Colonic mucosa (tissue), 4 donors: Measurements from ENCODE around the gene GARIN5A. TPM values are rescaled to one million over a fixed set of nuclear protein-coding genes. Genes with fewer than 3 reads are reported as not detected.
"Not testable (repeated sequence)": the region's sequence is repeated elsewhere in the genome, so short reads cannot be mapped to it uniquely, and the experiment has no call there.

Experiments used
- DNase-seq: peaks from one replicate; pipeline ENCODE4 v3.0.0-alpha.2; 2020
- H3K27ac ChIP-seq: fragments of 200-600 bp; one replicate; pipeline ENCODE4 v1.8.0; 2021
- H3K27me3 ChIP-seq: fragments of 200-600 bp; one replicate; pipeline ENCODE4 v1.8.0; 2021
- H3K36me3 ChIP-seq: fragments of 200-600 bp; one replicate; pipeline ENCODE4 v1.8.0; 2021
- H3K4me1 ChIP-seq: fragments of 200-600 bp; one replicate; pipeline ENCODE4 v1.8.0; 2021; ENCODE audit warnings: mild to moderate bottlenecking
- H3K4me3 ChIP-seq: fragments of 200-600 bp; one replicate; pipeline ENCODE4 v1.8.0; 2021
- H3K9ac ChIP-seq, 2 donors: one replicate each; pipeline ENCODE4 v1.7.0; 2013; ENCODE audit warnings: control low read depth in 2 of 2, low read depth in 2 of 2, low read length in 2 of 2
- H3K9me3 ChIP-seq: fragments of 200-600 bp; one replicate; pipeline ENCODE4 v1.8.0; 2021
- CTCF ChIP-seq: fragments of 200-600 bp; IDR thresholded peaks from one replicate; pipeline ENCODE4 v1.8.0; 2022; ENCODE audit warnings: antibody characterized with exemption, mild to moderate bottlenecking
- intact Hi-C: fragments of 100-400 bp; cut with DNase I; formaldehyde crosslinking; loops from one replicate; pipeline ENCODE4 v1.14.1; 2022
- total RNA-seq, 2 donors: library from RNA; stranded (reverse); fragmentation: NEBNext Ultra II Directional in 1 of 2; extraction: Animal tissue kit (Norgen Biotek cat#: 25700) in 1 of 2; gene quantifications; one replicate each; pipeline ENCODE4 v1.2.1, GENCODE V29; 2021
- donor health status: healthy.
- donor health status: DM: no; HTN: no; CAD: no.
- donor health status: DM: no; HTN: no; CAD: no.

GARIN5A gene
- total RNA-seq, 2 donors from 2014 or later, result 2.1 to 4.4 TPM

GRCh38 chr19:50478901-50479715 is 2.5 kb upstream of the GARIN5A start:
- no peak for TF ChIP-seq CTCF
- H3K27me3 ChIP-seq, result no peaks in the 10 kb centered on the region
- H3K4me1 ChIP-seq, result peaks cover 8% of the 10 kb centered on the region
- H3K27ac ChIP-seq, result no peak overlapping the region
- no peaks in the 10 kb centered on the region for H3K9me3 ChIP-seq
- H3K9ac ChIP-seq, result no peak overlapping the region
- no peak overlapping the region for H3K4me3 ChIP-seq
- H3K36me3 ChIP-seq, result peaks cover 9% of the 10 kb centered on the region
- intact Hi-C loops, result no loop called here
- DNase-seq, result no peak

GRCh38 chr19:50477751-50478515 is 1.3 kb upstream of the GARIN5A start:
- no peak for TF ChIP-seq CTCF
- no peak overlapping the region for H3K4me3 ChIP-seq
- H3K36me3 ChIP-seq, result peaks cover 9% of the 10 kb centered on the region
- peaks cover 8% of the 10 kb centered on the region for H3K4me1 ChIP-seq
- no peaks in the 10 kb centered on the region for H3K27me3 ChIP-seq
- DNase-seq, result no peak
- H3K9ac ChIP-seq, result no peak overlapping the region
- H3K9me3 ChIP-seq, result no peaks in the 10 kb centered on the region
- no peak overlapping the region for H3K27ac ChIP-seq
- intact Hi-C loops, result no loop called here

DNA sequence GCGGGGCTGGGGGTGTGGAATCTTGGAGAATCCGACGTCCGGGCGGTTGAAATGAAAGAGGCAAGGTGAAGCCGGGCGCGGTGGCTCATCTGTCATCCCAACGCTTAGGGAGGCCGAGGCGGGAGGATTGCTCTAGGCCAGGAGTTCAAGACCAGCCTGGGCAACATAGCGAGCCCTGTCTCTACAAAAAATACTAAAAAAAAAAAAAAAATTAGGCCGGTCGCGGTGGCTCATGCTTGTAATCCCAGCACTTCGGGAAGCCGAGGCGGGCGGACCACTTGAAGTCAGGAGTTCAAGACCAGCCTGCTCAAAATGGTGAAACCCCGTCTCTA is 225 bp upstream of the GARIN5A start:
- H3K9me3 ChIP-seq, result no peaks in the 10 kb centered on the region
- no peak for TF ChIP-seq CTCF
- no peaks in the 10 kb centered on the region for H3K27me3 ChIP-seq
- intact Hi-C loops, result no loop called here
- H3K4me3 ChIP-seq, result peak overlapping the region; percentile 82
- H3K36me3 ChIP-seq, result peaks cover 9% of the 10 kb centered on the region
- no peak for DNase-seq
- H3K4me1 ChIP-seq, result peaks cover 8% of the 10 kb centered on the region
- peak overlapping the region; percentile 89 to 93 for H3K9ac ChIP-seq
- peak overlapping the region; percentile 70 for H3K27ac ChIP-seq

DNA sequence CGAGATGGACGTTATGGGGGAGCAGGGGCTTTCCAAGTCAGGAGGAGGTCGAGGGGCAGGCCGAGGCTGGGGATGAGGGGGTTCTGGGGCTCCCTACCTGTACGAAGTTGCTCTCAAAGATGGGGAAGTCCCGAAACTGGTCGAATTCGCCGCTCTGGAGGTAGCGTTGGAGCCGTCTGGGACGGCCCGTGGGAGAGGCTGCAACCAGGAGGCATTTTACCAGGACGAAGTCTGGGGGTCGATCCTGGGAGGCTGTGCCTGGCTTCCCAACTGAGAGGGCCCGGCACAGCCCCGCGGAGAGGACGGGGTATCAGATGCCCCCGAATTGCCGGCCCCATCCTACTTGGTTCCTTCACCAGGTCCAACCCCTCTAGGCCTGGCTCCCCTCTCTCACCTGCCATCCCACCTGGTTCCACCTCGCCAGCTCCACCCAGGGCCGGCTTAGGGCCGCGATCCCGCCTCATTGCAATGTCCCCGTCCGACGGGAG is 868 bp downstream of the GARIN5A start:
- TF ChIP-seq CTCF, result no peak
- no peaks in the 10 kb centered on the region for H3K9me3 ChIP-seq
- H3K36me3 ChIP-seq, result peaks cover 4% of the 10 kb centered on the region
- no peak for DNase-seq
- H3K27me3 ChIP-seq, result no peaks in the 10 kb centered on the region
- peaks cover 8% of the 10 kb centered on the region for H3K4me1 ChIP-seq
- no peak overlapping the region for H3K9ac ChIP-seq
- intact Hi-C loops, result no loop called here
- H3K4me3 ChIP-seq, result peak overlapping the region; percentile 82
- peak overlapping the region; percentile 70 for H3K27ac ChIP-seq

GRCh38 chr19:50475101-50475568 is 1.5 kb downstream of the GARIN5A start:
- H3K9me3 ChIP-seq, result no peaks in the 10 kb centered on the region
- H3K4me1 ChIP-seq, result peaks cover 8% of the 10 kb centered on the region
- peaks cover 4% of the 10 kb centered on the region for H3K36me3 ChIP-seq
- DNase-seq, result no peak
- no peak for TF ChIP-seq CTCF
- no peaks in the 10 kb centered on the region for H3K27me3 ChIP-seq
- H3K27ac ChIP-seq, result no peak overlapping the region
- H3K9ac ChIP-seq, result no peak overlapping the region
- H3K4me3 ChIP-seq, result no peak overlapping the region
- intact Hi-C loops, result no loop called here

DNA sequence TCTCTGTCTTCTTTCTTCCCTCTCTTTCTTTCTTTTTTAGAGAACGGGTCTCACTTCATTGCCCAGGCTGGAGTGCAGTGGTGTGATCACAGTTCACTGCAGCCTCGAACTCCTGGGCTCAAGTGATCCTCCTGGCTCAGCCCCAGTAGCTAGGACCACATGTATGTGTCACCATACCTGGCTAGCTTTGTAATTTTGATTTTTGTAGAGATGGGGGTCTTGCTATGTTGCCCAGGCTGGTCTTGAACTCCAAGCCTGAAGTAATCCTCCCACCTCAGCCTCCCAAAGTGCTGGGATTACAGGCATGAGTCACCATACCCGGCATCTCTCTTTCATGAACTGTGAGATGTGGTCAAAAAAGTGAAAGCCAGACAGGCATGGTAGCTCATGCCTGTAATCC is 3.3 kb downstream of the GARIN5A start:
- H3K9ac ChIP-seq, H3K9me3 ChIP-seq, H3K4me1 ChIP-seq, DNase-seq, H3K36me3 ChIP-seq, H3K4me3 ChIP-seq, H3K27ac ChIP-seq, intact Hi-C loops, H3K27me3 ChIP-seq: not testable (repeated sequence)
